Stimulated activated CD8-positive, alpha-beta memory T cell treated with anti-CD3 and anti-CD28 coated beads, Interleukin-12 subunit alpha, Interleukin-12 subunit beta, amount 100 ng/mL, for 24 hours (primary cell): ENCODE measurements around the gene PDLIM7.

Experiments
- DNase-seq: peaks from one replicate; pipeline ENCODE4 v3.0.0-alpha.2; 2020; ENCODE audit errors: extremely low read depth

Gene PDLIM7

DNA sequence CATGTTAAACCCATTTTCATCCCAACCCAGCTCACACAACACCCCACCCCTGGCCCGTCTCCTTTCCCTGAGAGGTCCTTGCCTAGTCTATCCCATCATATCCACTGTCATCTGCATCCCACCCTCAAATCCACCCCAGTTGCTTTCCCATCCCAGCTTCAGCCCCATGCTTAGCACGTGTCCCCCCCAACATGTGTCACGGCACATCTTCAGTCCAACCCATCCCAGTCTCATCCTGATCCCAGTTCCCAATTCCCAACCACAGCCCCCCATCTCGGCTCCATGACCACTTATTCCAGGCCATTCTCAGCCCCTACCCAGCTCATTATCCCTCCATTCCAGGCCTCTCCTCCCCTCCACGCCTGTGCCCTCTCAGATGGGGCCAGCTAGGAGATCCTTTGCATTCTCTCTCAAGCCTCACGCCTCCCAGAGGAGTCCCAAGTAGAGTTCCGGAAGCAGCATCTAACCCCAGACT, 23.4 kb downstream of the PDLIM7 start:
- DNase-seq, result no peak

DNA sequence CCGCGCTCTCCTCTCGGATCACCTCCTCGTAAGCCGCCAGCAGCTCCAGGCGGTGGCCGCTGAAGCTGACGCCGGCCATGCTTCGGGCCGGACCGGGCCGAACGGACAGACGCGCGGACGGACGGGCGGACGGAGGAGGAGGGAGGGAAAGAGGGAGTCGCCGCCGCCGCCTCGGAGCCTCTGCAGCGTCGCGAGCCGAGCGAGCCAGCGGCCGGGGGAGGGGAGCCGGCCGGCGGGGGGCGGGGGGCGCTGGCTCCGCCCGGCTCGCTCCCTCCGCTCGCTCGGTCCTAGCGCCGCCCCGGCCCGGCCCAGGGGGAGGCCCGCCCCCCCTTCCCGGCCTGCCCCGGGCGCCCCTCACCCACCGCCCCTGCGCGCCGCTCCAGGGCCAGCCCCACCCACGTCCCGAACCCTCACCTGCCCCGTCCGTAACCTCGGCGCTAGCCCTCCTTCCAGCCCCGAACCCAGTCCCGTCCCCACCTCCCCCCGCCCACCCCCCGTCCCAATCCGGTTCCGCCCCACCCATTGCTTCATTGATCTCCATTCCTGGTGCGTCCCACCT, 23.9 kb downstream of the PDLIM7 start, which contains the start of gene DBN1:
TSS of gene DBN1 (minus strand) at position 192 of the 559 bp plus-strand sequence. CDS start at position 79, 113 bp downstream.
- DNase-seq, result no peak

DNA sequence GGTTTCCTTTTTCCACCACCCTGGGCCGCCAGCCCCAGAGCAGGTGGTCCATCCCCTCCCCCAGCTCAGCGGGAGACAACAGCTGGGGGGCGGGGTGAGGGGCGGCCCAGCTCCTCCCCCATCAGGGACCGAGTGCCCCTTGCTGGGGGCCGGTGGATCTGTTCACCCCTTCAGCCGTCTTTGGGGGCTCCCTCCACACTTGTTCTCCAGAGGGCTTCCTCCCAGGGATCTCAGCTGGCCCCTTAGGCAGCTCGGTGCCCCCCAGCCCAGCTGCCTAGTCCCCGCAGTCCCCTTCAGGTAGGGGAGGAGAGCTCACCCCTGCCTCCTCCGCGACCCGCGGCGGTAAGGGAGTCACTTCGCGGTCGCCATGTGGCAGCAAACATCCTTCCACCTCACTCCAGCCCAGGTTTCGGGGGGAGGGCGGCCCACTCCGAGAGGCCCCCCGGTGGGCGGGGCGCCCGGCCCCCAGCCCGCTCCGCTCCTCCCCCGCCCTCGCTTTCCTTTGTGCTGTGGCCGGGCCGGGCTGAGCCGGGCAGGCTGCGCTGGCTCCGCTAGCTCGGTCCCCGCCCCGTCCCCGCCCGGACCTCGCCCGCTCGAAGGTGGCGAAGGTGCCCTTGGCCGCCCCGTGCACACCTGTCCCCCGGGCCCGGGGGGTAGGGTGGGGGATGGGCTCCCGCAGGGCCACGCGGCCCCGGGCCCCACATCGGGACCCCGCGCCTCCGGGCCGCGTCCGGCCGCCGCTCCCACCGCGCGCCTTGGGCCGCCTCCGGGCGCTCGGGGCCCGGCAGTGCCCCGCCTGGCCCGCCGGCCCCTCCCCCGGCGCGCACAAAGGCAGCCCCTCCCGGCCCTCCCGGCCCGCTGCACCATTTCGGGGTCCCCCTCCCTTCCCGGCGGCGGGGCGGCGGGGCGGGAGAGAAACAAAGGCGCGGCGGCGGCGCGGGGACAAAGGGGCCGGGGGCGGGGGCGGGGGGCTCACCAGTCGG, 24.7 kb downstream of the PDLIM7 start:
- peak; percentile 45 for DNase-seq

DNA sequence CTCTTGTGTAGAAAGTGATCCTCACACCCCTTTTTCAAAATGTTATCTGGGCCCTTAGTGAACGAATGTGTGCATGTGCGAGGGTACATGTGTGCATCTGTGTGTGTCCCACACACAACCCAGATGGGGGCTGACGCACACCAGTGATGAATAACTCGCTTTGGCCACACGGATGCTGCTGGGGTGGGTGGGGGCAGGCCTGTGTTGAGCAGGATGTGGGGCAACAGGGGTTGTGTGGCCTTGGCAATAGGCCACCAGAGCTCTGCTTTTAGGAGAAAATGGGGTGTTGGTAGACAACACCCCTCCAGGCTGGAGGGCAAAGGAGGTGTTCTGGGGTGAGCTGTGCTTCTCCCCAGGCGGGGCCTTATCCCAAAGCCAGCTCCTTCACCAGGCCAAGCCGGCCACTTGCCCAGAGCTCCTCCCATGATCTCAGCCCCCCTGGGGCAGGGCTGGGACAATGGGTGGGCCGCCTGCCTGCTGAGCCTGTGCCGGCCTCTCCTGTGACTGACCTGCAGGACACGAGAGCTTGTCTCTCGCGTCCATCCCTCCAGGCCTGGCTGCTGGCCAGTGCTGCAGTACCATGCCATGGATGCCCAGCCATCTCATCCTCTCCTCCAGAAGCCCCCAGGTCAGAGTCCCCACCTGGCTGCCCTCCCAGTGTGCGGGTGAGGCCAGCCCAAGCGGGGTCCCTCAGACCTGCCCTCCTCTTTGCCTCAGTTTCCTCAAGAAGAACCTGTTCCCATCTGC, 25.6 kb downstream of the PDLIM7 start:
- no peak for DNase-seq

DNA sequence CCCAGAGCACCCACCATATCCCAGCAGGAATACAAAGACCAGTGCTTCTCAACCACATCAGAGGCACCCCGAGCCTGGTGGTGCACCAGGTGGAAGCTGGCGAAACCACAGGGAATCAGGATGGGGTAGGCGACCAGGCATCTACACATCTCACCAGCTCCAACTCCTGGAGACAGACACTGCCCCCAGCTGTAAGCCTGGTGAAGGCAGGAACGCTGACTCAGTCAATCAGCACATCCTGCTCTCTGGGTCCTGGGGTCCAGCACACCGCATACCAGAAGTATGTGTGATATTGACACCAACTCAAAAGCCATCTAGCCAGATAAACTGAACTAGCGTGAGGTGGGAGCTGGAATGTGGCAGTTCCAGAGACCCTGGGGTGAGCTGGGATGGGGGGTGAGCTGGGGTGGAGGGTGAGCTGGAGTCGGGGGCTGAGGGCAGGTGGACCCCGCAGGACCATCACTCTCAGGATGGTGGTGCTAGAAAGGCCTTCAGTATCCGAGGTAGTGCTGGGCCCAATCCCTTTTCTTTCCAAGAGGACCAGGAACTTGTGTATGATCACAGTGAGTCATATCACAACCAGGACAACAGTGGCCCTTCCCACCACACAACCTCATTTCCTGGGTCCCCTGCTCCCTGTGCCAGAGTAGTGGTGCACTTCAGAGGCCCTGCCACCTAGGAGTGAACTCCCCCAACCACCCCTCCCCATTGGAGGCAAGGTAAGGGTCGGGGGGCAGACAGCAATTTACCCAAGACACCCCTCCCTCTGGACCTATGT, 26.5 kb downstream of the PDLIM7 start:
- DNase-seq, result no peak

DNA sequence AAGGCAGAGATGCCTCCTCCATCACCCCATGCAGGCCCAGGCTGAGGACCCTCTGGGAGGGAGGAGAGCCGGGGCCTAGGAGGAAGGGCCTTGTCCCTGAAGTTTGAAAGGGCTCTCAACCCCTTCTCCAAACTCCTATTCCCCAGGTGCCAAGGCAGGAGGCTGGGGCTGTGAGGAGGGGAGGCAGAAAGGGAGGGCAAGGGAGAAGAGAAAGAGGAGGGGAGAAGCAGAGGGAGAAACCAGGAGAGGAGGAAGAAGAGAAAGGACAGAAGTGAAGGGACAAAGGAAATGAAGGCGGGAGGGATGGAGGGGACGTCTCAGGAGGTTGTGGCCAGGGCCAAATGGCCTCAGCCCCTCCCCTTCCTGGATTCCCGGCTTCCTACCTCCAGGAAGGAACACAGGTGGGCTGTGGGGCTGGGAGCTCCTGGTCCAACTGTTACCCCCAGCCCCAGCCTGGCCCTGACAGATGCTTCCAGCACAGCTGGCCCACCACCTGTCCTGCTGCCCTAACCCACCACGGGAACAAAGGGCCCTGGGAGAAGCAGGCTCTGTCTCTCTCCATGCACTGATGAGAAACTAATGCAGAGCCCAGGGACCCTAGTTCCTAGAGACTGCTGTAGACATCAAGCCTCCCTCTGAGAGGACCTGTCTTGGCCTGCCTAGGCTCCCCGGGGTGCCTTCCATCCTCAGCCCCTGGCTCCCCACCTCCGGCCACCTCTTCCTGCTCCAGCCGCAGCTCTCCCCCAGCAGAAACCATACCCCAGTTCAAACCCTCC, 27.5 kb downstream of the PDLIM7 start:
- no peak for DNase-seq

DNA sequence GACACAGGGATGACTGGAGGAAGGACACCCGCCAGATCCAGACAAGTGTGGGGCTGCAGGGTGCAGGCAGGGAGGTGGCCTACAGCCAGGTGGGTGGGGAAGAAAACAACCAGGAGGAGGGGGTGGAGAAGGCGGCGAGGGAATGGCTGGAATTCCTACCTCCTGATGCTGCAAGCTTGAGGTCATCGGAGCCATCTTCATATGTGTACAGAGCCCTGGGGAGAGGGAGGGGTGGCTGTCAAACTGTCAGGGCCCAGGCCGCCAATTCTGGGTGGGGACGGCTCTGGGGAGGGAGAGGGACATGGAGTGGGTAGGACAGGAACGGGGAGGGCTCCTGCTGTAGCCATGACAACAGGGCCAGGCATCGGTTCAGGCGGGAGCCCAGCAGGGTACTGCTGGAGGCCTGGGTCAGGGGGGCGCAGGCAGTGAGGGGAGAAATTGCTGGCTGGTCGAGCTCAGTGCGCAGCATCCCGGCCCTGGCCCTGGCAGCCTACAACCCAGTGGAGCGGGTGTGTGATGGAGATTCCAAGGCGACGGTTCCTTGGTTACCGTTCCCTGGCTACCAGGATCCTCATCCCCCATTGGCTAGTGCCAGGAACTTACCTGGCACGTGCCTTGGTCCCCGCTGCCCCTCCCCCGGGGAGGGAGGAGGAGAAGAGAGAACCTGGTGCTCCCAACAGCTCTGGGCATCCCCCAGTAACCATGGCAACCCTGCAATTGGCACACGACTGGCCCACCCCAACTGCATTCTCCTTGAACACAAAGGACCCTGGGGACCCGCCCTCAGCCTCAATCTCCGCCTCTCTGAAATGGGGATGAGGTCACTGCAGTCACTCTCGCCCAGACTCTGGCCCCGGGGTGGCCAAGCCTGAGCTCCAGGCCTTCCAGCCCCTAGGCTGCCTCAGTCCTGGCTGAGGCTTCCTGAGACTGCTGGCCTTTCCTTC, 28.4 kb downstream of the PDLIM7 start:
- DNase-seq, result no peak

DNA sequence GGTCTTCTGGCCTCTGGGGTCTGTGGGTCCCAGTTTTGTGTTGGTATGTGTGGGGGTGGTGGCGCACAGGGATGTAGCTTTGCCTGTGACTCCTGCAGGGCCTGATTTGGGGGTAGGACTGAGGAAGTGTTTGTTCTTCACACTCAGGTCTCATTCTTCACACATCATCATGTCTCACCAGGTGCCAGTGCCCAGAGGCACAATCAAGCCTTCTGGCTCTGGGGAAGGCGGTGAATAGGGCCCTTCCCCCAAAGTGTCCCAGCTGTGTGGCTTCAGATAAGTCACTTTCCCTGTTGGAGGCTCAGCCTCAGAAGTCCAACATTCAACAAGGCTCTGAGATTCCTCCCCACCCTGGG, 29.1 kb downstream of the PDLIM7 start:
- DNase-seq, result no peak

DNA sequence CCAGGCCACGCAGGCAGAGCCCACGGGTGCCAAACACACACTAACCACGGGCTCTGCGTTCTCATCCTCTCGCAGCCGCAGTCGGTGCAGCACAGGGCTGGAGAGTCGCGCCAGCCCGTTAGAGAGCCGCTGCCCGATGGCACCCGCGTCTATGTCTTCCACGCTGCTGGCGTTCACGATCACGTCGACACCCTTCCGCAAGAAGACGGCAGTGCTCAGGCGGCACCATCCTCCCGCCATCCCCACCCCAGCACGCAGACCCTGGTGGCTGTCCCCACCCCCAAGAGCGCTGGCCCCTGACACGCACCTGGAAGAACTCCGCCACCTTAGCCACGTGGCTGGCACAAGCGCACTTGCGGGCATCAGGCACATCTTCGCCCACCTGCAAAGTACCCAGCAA, 30.0 kb downstream of the PDLIM7 start:
- DNase-seq, result no peak

DNA sequence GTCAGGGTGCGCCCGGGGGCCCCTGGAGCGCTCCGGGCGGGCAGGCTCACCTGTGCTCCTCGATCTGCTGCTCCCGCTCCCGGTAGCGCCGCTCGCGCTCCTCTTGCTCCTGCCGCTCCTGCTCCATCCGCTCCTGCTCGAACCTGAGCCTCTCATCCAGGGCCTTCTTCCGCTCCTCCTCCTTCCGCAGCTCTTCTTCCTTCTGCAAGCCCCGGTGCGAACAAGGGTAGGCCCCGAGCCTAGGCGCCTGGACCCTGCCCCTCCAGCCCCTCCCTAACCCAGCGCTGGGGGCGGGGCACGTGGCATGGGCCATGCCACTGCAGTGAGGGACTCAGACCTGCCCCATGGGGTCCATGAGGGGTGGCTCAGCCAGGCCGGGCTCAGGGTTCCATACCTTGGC, 30.5 kb downstream of the PDLIM7 start:
- no peak for DNase-seq

DNA sequence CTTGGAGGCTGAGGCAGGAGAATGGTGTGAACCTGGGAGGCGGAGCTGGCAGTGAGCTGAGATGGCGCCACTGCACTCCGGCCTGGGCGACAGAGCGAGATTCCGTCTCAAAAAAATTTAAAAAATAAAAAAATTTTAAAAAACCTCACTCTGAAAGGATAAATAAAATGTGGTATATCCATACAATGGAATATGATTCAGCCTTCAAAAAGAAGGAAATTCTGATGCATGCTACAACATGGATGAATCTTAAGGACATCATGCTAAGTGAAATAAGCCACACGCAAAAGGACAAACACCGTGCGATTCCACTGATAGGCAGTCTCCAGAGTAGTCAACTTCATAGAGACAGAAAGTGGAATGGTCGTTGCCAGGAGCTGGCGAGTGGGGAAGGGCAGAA, 32.4 kb downstream of the PDLIM7 start:
- DNase-seq, result no peak

DNA sequence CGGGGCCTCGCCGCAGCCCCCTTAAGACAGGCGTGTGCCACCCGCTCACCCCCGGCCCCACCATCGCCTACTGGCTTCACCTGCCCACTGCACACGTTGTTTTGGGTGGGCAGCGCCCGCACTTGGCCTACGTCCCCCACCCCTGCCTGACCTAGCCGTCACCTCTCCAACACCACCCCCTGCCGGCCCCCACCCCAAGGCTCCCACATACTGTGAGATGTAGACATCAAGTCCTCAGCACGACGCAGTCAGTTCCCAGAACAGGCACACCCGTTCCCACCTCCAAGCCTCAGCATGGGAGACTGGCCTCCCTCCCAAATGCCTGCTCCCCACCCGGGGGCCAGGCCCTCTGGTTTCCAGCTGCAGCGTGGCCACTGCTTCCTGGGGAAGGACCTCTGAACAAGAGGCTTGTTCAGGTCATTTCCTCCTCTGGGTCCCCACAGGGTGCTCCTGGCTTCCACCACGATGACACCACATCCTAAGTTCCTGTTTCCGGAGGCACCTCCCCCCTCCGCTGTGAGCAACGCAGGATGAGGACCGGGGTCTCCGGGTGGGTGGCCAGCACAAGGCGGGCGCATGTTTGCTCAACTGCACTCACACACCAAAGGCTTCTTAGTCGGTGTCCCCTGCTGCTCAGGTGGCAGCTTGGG, 35.3 kb downstream of the PDLIM7 start:
- no peak for DNase-seq

DNA sequence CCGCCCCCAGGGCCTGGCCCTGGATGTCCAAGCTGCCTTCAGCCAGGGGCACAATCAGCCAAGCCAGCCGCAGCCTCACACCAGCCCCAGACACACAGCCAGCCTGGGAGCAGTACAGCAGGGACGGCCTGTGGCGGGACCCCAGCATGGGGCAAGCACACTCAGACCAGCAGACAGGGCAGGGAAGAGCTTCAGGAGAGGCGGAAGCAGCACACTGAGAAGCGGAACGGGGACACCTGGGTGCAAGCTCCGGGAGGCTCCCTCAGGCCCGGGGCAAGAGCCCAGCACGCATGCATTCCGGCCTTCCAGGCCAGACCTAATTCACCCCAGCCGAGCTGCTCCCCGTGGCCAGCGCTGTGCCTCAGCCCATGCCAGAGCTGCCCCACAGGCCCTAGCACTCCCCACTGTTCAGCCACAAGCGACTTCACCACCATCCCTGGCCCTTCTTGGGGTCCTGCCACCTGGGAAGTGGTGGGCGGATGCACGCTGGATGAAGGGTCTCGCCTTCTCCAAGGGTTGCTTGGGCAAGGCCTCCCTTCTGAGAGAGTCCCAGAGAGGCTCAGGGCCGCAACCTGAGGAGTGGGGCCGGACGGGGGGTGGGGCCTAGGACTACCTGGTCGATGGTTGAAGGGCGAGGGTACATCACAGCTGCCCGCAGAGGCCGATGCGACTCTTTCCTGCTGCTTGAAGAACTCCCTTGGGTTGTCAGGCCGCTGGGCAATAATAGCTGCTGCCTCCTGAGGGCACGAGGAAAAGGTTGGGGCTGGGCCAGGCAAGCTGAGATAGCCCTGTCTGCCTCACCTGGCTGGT, 37.4 kb downstream of the PDLIM7 start:
- DNase-seq, result no peak

DNA sequence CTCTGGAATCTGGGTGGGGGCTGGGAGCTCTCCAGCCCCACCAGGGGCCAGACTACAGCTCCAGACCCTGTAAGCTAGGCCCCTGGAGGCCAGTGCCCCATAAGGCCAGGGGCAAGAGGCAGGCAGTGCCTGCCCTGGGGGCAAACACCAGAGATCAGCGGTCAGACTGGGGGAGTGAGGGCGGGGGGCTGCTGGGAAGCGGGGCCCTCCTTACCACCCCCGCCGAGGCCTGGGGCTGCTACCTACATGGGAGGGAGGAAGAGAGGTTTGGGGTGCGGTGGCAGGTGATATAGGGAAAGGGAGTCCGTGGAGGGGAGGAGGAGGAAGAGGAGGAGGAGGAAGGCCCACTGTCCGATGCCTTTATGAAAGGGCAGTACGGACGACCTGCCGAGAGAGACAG, 38.0 kb downstream of the PDLIM7 start:
- DNase-seq, result no peak

DNA sequence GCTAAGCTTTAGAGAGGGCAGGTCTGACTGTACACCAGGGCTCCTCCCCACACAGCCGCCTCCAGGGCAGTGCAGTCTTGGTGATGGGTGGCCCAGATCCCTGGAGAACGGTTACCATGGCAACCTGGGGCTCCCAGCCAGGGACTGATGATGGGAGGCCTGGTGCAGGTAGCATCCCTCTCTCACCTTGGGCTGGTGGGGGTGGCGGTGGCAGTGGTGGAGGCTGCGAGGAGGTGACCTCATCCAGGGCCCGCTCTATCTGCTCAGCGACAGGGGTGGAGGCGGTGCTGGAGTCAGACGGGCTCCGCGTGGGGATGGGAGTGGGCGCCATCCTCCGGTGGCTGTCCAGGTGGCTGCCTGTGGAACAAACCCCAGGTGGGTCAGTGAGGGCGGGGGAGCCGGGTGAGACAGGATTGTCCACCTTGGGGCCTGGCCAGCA, 38.5 kb downstream of the PDLIM7 start:
- DNase-seq, result no peak

DNA sequence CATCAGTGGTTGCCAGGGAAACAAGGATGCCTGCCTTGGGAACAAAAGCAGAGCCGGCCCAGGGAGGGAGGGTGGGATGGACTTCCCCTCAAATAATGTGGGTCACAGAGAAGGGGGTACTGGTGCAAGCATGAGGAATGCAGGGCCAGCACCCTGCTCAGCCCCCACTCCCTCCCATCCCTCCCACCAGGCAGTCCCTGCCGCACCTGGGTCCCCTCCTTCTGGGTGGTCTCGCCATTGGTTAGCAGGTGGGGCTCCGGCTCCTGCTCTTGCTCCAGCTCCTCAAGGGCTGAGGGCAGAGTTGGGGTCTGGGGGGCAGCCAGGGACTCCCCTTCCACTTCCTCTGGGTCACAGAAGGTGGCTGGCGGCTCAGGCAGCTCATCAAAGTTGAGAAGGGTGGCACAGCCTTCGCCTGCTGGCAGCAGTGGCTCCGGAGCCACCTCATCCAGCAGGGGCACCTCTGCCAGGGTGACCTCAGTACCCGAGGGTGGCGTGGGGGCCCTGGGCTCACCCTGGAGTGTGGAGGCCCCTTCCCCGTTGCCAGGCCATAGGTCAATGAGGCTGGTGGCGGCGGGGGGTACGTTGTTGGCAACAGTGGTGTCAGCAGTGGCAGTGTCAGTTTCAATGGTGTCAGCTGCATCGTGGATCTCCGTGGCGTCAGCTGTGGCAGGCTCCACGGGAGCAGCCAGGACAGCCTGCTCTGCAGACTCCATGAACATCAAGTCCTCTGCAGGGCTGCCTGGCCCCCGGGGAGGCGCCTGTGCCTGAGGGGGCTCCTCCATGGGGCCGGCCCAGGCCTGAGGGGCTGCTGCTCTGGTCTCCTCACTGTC, 39.3 kb downstream of the PDLIM7 start:
- no peak for DNase-seq
